HG02981 (cell line): ENCODE results near the gene GAS6.

Experiments
- ATAC-seq: cut with Tn5 transposase; IDR thresholded peaks from one replicate; pipeline ENCODE4 v1.9.1; 2021; ENCODE audit warnings: mild to moderate bottlenecking, moderate library complexity; ENCODE audit not compliant: unreplicated experiment

The GAS6 gene

DNA sequence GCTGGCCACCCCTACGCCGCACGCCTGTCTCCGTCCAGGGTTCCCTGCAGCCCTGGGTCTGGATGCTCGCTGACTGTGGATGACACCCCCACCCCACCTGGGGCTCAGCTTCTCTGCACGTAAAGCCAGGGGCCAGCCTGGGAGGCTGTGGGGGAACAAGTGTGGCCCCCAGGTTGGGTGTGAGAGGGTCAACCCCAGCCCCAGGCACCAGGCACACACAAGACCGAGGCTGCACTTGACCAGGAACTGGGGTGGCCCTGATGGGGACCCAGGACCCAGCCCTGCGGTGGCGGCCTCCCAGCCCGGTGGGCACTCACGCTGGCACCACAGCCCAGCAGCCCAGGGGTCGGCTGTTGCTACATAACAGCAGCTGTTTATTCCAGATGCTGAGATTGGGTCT, 41.6 kb downstream of the GAS6 start:
- ATAC-seq, result no peak

DNA sequence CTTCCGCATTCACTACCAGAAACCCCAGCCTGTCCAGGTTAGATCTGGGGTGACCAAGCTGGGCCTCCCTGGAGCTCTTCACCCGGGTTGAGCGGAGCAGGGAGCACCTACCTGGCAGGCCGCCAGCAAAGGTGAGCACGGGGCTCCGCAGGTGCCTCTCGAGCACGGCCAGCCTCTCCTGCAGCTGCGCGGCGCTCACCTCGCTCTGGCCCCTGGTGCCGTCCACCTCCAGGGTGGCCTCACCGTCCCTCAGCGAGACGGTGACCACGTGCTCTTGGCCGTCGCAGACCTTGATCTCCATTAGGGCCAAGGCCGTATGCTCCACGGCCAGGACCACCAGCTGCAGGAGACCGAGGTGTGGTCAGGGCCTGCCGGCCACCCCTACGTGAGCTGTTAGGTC, 42.0 kb downstream of the GAS6 start:
- no peak for ATAC-seq

DNA sequence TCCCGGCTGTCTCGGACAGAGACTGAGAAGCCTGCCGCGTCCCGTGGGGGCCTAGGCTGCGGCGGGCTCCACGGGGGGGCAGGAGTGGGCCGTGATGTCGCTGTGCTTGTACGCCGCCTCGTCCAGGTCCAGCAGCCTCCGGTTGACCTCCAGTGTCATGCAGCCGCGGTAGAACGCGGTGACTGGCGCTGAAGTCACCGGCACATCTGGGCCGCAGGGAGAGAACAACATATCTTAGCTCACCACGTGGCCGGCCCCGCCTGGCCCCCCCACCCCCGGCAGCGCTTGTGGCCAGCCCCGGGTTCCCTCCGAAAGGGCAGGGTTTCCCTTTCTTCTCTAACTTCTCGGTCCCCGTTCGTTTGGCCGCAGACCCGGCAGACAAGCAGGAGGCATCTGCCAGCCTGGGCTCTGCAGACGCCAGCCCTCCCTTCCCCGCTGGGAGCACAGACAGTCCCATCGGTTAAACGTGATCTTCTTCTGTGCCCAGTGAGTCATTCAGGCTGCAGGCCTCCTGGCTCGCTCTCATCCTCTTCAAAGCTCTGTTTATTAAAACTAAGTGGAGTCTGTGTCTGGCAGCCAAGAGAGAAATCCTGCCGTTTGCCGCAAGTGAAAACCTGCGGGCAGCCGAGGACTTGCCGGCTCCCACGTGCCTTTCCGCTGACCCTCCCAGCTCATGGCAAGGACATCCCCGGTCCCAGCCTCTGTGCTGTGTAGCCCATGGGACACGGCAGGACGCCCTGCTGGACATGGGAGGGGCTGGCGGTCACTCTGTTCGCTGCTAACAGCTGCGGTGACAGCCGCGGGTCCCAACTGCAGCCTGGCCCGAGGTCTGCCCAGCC, 42.8 kb downstream of the GAS6 start:
- no peak for ATAC-seq

DNA sequence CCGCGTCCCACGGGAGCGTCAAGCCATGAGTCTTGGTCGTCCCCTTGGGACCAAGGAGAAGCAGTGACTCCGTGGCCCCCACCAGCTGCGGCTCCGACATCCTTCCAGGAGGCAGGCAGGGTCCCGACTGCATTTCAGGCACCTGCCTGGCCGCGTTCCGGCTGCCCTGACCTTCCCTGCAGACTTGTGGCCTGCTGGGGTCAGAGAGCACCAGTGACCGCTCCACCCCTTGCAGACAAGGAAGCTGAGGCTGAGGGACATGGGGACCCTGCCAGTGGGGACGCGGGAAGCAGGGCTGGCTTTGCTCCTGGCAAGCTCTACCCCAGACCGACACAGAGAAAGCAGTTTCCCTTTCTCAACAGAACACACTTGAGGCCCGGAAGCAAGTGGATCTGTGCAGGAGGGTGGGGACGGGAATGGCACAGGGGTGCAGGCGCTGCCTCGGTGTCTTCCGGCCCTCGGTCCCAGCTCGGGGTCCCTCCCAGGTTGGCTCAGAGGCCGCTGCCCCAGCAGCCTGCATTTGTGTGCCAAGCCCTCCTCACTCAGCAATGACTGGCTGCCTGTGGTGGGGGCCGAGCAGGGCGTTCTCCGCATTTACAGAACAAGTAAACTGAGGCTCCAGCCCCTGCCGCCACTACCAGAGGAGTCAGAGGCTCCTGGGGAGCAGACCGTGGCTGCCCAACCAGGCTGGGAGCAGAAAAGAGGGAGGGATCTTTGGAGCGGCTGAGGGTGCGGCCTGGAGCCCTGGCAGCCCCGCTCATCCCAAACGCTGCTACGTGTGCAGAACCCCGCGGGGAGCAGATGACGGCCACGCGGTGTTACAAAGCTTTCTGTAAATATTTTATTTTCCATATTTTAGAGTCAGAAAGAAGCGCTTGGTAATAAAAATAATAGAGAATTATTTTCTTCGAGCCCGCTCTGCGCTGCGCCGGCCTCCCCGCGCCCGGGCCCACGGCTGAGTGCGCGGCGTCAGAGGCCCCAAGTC, 43.9 kb downstream of the GAS6 start:
- ATAC-seq, result no peak

DNA sequence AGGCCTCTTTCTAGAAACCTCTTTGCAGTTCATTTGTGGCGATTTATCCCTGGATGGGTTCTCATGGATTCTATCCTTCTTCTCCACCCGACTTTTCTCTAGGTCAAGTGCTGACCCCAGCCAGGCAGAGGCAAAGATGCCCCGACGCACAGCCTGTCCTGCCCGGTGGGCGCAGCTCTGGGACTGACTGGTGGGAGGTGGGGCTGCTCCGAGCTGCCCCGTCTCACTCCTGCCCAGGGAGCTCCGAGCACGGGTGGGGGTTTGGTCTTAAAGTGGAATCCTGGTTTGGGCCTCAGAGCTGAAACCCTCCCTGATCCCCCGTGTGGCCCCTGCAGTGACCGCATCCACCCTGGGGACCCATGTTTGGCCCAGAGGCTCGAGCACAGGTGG, 44.5 kb downstream of the GAS6 start:
- ATAC-seq, result no peak

DNA sequence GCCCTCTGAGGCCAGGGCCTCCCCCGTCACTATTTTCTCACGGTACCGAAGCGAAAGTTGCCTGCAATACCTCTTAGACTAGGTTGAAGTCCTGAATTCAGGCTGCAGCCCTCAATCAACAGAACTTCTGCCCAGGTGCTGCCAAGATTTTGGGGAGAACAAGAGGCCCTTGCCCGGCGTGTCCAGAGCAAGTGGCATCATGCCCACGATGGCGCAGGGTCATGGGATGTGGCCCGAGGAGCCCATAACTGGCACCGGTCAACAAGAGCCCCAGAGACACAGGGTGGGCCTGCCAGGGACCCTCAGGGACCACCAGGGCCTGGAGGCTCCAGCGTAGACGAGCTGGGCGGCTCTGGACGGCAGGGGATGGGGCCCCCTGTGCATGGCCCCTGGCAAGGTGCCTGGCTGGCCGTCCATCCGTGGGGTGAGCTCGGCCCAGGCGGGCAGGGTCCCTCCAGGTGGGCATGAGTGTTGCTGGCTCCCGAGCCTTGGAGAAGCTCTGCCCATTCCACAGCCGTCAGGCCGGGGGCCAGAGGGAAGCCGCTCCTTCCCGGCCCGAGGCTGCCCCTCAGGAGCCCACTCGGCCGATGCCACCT, 45.1 kb downstream of the GAS6 start:
- ATAC-seq, result no peak

DNA sequence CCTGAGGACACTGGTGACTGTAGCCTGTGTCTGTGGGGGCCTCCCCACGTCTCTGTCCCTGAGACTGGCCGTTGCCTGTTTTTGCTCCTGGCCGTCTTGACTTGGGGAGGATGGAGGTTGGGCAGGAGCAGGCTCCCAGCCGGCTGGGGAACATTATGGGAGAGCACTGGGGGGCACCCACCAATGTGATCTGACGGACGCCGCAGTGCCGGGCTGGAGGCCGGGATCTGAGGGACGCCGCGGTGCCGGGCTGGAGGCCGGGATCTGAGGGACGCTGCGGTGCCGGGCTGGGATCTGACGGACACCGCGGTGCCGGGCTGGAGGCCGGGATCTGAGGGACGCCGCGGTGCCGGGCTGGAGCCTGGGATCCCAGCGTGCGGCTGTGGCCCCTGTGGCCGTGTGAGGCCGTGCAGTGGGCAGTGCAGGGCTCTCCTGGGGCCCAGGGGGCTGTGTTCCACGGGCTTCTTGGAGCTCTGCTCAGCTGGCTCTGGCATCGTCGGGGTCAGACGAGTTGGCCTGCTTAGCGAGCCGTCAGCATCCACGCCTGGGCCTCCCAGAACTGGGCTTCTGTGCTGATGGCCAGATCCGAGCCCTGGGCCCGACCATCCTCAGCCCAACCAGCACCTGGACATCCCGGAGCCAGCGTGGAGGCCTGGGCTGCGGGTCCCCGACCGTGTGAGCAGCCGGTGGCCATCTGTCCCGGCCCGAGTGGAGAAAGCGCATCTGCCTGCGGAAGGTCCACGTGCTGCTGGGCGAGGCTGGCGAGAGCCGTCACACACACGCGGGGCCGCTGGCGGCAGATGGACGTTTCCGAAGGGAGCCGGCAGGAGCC, 45.8 kb downstream of the GAS6 start:
- no peak for ATAC-seq

DNA sequence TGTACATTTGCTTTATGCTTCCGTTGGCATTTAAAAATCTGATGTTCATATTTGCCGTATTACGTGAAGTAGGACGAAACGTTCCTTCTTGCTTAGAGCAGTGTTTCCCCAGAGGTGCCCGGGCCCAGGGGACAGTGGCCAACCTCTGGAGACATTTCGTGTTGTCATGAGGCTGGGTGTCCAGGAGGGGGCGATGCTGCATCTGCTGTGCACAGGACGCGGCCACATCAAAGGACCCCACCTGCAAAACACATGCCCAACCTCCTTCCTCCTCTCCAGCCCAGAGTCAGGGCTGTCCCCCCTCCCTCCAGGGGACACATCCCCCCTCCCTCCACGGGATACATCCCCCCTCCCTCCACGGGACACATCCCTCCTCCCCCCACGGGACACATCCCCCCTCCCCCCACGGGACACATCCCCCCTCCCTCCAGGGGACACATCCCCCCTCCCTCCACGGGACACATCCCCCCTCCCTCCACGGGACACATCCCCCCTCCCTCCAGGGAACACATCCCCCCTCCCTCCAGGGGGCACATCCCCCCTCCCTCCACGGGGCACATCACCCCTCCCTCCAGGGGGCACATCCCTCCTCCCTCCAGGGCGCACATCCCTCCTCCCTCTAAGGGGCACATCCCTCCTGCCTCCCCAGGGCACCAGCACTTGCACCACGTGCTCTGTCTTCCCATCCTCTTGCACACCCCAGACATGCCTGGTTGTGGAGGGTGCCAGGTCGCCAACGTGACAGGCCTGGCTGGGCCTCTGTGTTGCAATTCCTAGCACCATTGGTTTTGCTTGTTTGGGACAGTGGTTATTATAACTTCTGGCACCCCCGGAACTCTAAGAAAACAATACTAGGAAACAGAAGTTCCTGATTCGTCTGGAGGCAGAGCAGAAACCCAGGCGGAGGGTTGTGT, 46.7 kb downstream of the GAS6 start:
- peak; percentile 48 for ATAC-seq

DNA sequence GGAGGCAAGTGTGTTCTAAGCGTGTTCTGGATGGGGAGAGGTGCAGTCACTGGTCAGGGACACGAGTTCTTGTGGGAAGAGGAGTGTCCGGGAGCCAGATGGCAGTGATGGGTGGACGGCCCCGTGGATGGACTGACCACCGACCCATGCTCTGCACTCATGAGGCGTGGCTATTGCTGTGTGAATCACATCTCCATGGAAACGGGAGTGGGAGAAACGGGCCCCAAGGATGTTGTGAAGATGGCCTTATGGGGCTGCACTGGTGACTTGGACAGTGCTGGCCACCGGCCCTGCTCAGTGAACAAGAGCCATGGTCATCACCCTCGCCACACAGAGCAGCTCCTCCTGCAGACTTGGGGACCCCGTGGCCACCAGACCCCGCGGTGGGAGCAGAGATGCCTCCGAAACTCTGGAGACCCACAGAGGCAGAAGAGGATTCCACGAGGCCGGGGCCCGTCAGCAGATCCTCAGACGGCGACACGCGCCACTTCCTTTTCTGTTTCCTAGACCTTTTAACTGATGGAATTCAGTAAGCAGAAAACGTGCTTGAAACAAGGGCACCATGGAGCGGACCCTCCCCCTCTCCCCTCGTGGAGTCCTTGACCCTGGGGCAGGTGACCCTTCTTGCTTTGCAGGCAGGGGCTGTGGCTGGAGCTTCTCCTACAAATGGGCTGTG, 47.5 kb downstream of the GAS6 start:
- no peak for ATAC-seq

DNA sequence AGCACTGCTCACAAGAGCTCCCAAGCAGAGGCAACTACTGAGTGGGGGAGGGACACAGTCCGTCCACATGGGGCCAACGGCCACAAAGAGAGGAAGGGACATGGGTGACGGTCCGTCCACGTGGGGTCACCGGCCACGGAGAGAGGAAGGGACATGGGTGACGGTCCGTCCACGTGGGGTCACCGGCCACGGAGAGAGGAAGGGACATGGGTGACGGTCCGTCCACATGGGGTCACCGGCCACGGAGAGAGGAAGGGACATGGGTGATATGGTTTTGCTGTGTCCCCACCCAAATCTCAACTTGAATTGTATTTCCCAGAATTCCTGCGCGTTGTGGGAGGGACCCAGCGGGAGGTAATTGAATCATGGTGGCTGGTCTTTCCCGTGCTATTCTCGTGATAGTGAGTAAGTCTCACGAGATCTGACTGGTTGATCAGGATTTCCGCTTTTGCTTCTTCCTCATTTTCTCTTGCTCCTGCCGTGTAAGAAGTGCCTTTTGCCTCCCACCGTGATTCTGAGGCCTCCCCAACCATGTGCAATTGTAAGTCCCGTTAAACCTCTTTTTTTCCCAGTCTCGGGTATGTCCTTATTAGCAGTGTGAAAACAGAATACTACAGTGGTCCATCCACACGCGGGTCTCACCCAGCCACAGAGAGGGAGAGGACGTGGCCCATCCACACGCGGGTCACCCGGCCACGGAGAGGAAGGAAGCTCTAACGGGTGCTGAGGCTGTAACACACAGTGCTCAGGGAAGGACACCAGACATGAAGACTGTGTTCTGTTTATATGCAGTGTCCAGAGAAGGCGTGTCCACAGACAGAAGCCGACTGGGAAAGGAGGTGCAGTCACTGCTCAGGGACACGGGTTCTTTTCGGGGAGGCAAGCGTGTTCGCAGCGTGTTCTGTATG, 48.5 kb downstream of the GAS6 start:
- ATAC-seq, result no peak

DNA sequence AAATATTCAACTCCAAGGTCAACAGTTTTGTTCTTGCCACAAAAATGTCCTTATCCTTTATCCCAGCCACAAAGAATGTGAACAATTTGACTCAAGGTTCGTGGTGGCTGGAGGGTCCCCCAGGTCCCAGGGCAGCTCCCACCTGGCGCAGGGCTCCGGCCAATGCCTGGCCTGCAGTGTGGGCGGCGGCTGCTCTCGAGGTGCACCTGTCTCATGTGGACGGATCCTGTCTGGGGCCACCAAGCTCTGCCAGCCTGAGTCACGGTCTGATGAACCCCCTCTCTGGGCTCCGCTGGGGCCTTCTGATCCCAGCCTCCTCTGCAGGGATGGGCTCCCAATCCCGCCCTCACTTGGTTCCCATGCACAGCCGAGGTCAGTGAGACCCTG, 49.4 kb downstream of the GAS6 start:
- ATAC-seq, result no peak

DNA sequence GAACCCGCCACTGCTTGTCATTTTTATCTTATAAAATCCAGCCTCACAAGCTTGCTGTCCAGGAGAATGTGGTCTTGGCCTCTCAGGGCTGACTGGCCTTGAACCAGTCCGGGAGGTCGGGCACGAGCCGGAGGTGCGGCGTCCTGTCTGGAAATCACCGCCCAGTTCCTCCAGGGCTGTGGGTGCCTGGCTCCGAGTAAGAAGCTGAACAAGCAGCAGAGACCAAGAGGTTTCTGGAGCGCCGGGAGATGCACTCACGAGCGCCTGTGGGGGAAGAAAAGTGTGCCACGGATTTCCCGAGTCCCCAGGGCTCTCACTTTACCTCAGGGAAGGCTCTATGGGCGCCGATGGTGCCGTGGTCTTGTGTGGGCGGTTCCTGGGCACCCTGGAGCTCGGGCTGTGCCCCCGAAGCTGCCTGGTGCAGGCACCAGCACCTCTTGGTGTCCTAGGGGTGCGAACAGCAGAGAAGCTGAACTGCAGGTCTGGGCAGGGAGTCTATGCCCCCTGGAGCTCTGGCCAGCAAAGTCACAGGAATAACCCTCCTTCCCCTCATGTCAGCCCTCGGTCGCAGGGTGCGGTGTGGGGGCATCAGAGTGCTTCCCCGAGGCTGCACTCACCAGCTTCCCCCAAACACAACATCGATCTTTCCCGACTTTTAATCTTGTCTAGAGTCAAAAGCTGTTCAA, 50.0 kb downstream of the GAS6 start:
- ATAC-seq, result no peak

DNA sequence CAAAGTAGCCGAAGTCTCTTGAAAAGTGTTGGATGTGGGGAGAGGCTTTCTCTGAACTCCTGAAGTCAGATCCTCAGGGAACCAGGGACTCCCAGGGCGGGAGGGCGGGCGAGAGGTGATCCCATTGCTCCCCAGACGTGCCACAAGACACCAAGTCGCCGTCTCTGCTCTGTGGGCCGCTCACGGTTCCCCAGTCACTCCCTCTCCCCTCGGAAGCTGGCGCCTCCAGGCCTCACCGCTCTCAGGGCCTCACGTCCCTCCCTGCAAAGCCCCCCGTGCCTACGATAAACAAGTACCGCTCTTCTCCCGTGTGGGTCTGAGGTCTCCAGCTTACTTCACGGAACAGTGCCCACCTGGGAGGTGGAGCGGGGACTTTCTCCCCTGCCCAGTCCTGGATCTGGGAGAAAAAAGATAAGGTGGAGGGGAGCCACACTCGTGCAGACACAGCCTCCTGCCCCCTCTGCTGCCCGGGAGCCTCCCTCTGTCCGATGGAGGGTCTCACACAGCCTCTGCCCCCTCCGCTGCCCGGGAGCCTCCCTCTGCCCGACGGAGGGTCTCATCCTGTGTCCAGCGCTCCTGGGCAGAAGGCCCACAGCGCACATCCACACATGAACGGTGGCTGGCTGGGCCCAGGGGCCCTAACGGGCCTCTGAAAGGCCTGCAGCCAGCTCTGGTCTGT, 50.7 kb downstream of the GAS6 start:
- no peak for ATAC-seq

DNA sequence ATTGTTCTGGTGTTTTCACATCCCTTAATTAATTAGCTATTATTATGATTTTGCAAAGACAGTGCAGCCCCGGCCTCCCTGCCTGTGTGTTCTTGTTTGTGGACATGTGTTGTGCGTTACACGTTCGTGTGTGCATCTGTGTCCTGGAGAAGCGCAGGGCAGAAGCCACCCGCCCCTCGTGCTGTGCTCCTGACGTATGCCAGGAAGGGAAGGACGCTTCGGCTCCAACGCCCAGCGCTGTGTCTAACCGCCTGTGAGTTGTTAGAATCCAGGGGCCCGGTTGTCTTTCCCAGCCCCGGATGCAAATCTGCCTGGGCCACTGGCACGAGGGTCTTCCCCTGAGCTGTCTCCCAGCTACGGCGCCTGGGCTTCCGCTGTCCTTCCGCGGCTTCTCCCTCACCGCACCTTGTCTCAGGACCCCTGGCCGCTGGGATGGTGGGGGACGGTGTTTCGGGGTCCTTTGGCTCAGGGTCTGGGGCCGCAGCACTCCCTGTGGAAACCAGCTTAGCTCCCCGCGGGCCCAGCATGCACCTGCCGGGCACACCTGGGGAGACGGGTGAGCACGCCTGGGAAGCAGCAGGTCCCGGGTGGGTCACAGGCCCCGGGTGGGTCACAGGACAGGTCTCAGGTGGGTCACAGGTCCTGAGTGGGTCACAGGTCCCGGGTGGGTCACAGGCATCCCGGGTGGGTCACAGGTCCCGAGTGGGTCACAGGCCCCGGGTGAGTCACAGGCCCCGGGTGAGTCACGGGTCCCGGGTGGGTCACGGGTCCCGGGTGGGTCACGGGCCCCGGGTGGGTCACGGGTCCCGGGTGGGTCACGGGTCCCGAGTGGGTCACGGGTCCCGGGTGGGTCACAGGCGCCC, 51.5 kb downstream of the GAS6 start:
- ATAC-seq, result no peak

DNA sequence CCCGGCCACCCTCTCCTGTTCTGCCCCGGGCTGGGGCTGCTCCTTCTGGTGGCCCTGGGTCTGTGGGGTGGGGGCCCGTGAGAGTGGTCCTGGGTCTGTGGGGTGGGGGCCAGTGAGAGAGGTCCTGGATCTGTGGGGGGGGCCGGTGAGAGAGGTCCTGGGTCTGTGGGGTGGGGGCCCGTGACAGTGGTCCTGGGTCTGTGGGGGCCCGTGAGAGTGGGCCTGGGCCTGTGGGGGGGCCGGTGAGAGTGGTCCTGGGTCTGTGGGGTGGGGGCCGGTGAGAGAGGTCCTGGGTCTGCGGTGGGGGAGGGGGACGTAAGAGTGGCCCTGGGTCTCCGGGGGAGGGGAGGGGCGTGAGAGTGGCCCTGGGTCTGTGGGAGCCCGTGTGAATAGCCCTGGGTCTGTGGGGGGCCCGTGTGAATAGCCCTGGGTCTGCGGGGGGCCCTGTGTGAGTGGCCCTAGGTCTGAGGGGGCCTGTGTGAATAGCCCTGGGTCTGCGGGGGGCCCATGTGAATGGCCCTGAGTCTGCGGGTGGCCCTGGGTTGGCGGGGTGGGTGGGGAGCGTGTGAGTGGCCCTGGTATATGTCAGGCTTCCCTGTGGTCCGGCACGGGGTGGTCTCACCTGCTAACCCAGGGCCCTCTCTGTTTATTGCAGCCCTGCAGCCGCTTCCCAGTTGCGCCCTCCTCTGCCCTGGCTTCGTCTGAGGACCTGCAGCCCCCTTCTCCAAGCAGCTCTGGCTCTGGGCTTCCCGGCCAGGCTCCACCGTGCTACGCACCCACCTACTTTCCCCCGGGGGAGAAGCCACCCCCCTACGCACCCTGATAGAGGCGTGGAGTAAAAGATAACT, 52.6 kb downstream of the GAS6 start:
- no peak for ATAC-seq
